Measurements from ENCODE around the gene FGF2.

Gene FGF2

GRCh38 chr4:122921300-122921699 is 94.7 kb downstream of the FGF2 start:
- no peak for TF ChIP-seq CTCF (IDR thresholded peaks at IDR 0.05)
- Histone ChIP-seq H3K9me3 (no peaks in the 10 kb centered on the region), H3K27ac (no peak overlapping the region), H3K4me1 (ENCODE audit: control insufficient read depth in 1 of 2, insufficient read depth in 1 of 2, low read depth in 1 of 2, low read length in 1 of 2) (peaks cover 12 to 17% of the 10 kb centered on the region in 2 experiments), H3K27me3 (peaks cover 18% of the 10 kb centered on the region), H3K4me3 (ENCODE audit: low read depth in 1 of 2, low read length in 1 of 2) (no peak overlapping the region), H3K36me3 (no peaks in the 10 kb centered on the region)

- Histone ChIP-seq H3K27ac (peak within 1 kb of the TSS; percentile 28), H3K27me3 (peaks cover 18% of the 10 kb centered on the region), H3K4me1 (ENCODE audit: control insufficient read depth in 1 of 2, insufficient read depth in 1 of 2, low read depth in 1 of 2, low read length in 1 of 2) (peaks cover 12 to 17% of the 10 kb centered on the region in 2 experiments), H3K9me3 (no peaks in the 10 kb centered on the region), H3K36me3 (no peaks in the 10 kb centered on the region), H3K4me3 (ENCODE audit: low read depth in 1 of 2, low read length in 1 of 2) (peak within 1 kb of the TSS; percentile 62 to 69)
- TF ChIP-seq CTCF (IDR thresholded peaks at IDR 0.05) = no peak
Observed at GRCh38 chr4:122921971-122922876, 95.6 kb downstream of the FGF2 start, which contains the start of gene NUDT6. Gene NUDT6, minus strand, starts transcription at chr4:122922597. Its CDS starts 25 bp downstream, at chr4:122922572.

- Histone ChIP-seq H3K27me3 (peaks cover 18% of the 10 kb centered on the region), H3K4me1 (ENCODE audit: control insufficient read depth in 1 of 2, insufficient read depth in 1 of 2, low read depth in 1 of 2, low read length in 1 of 2) (peaks cover 12 to 17% of the 10 kb centered on the region in 2 experiments), H3K36me3 (no peaks in the 10 kb centered on the region), H3K4me3 (ENCODE audit: low read depth in 1 of 2, low read length in 1 of 2) (peak overlapping the region; percentile 62 to 69), H3K27ac (peak overlapping the region; percentile 28), H3K9me3 (no peaks in the 10 kb centered on the region)
- TF ChIP-seq CTCF (IDR thresholded peaks at IDR 0.05) = no peak
Observed at GRCh38 chr4:122922877-122923511, 96.4 kb downstream of the FGF2 start.

GRCh38 chr4:122928930-122929329 is 102.3 kb downstream of the FGF2 start:
- no peak for TF ChIP-seq CTCF (IDR thresholded peaks at IDR 0.05)
- H3K9me3 ChIP-seq = no peaks in the 10 kb centered on the region
- H3K27me3 ChIP-seq = no peaks in the 10 kb centered on the region
- H3K4me3 ChIP-seq (ENCODE audit: low read depth in 1 of 2, low read length in 1 of 2) = no peak overlapping the region
- no peak overlapping the region for H3K27ac ChIP-seq
- H3K4me1 ChIP-seq (ENCODE audit: control insufficient read depth in 1 of 2, insufficient read depth in 1 of 2, low read depth in 1 of 2, low read length in 1 of 2) = peaks cover 0 to 1% of the 10 kb centered on the region in 2 experiments
- peaks cover 4% of the 10 kb centered on the region for H3K36me3 ChIP-seq

GRCh38 chr4:122930862-122931261 is 104.2 kb downstream of the FGF2 start:
- no peak for TF ChIP-seq CTCF (IDR thresholded peaks at IDR 0.05)
- Histone ChIP-seq H3K36me3 (peaks cover 12% of the 10 kb centered on the region), H3K27ac (no peak overlapping the region), H3K27me3 (no peaks in the 10 kb centered on the region), H3K4me3 (ENCODE audit: low read depth in 1 of 2, low read length in 1 of 2) (no peak overlapping the region), H3K9me3 (no peaks in the 10 kb centered on the region), H3K4me1 (ENCODE audit: control insufficient read depth in 1 of 2, insufficient read depth in 1 of 2, low read depth in 1 of 2, low read length in 1 of 2) (no peaks in the 10 kb centered on the region)
